NCI-H1417 (cell line): ENCODE data around the gene RSPH1.

Experiments
- DNase-seq, 3 experiments: peaks; one replicate each; lab custom pipeline; 2025; lab: John Stamatoyannopoulos, UW

RSPH1 gene

GRCh38 chr21:42496120-42496838 lies at the start of gene RSPH1:
Gene RSPH1 (minus strand): TSS chr21:42496224. CDS start chr21:42496186, 38 bp downstream.
- DNase-seq, result peak; percentile 99 to 100 (median 100)

- DNase-seq, result no peak
Measured at GRCh38 chr21:42545745-42546144, 49.7 kb upstream of the RSPH1 start.

- no peak for DNase-seq
Measured at GRCh38 chr21:42545317-42545716, 49.3 kb upstream of the RSPH1 start.

GRCh38 chr21:42544544-42544943 lies 48.5 kb upstream of the RSPH1 start:
- DNase-seq, result no peak

- DNase-seq, result no peak
Measured at GRCh38 chr21:42543106-42543847, 47.3 kb upstream of the RSPH1 start.

- no peak for DNase-seq
Measured at GRCh38 chr21:42542596-42542995, 46.6 kb upstream of the RSPH1 start.

- no peak for DNase-seq
Measured at GRCh38 chr21:42542196-42542595, 46.2 kb upstream of the RSPH1 start.

GRCh38 chr21:42541618-42542017 lies 45.6 kb upstream of the RSPH1 start:
- no peak for DNase-seq

GRCh38 chr21:42541174-42541573 lies 45.1 kb upstream of the RSPH1 start:
- no peak for DNase-seq

- no peak for DNase-seq
Measured at GRCh38 chr21:42540396-42540795, 44.4 kb upstream of the RSPH1 start.

- DNase-seq, result peak in 1 of 3 experiments; percentile 13
Measured at GRCh38 chr21:42539931-42540343, 43.9 kb upstream of the RSPH1 start.

GRCh38 chr21:42539342-42539741 lies 43.3 kb upstream of the RSPH1 start:
- DNase-seq, result no peak

- DNase-seq, result peak in 2 of 3 experiments; percentile 83 to 92
Measured at GRCh38 chr21:42538479-42539275, 42.7 kb upstream of the RSPH1 start.

GRCh38 chr21:42537106-42537742 lies 41.2 kb upstream of the RSPH1 start:
- DNase-seq, result peak in 2 of 3 experiments; percentile 25 to 64

- no peak for DNase-seq
Measured at GRCh38 chr21:42536601-42537000, 40.6 kb upstream of the RSPH1 start.

- DNase-seq, result no peak
Measured at GRCh38 chr21:42535602-42536171, 39.7 kb upstream of the RSPH1 start.

- peak in 2 of 3 experiments; percentile 50 to 66 for DNase-seq
Measured at GRCh38 chr21:42534421-42535378, 38.7 kb upstream of the RSPH1 start.

- DNase-seq, result no peak
Measured at GRCh38 chr21:42533963-42534355, 37.9 kb upstream of the RSPH1 start.

GRCh38 chr21:42533306-42533962 lies 37.4 kb upstream of the RSPH1 start:
- DNase-seq, result no peak
